Liver (tissue), 3 donors: ENCODE data around the gene RNF168.

Source experiments
- ATF3 ChIP-seq: IDR thresholded peaks from 2 replicates; pipeline ENCODE4 v1.6.1; 2016; ENCODE audit warnings: antibody characterized with exemption
- CTCF ChIP-seq: fragments of 150-350 bp; IDR thresholded peaks from 2 replicates; pipeline ENCODE4 v1.5.1; 2017; ENCODE audit warnings: improper control_type of control experiment, low read depth, low read length; ENCODE audit not compliant: missing input control
- EGR1 ChIP-seq, 2 donors: IDR thresholded peaks; 2 replicates each; pipeline ENCODE4 v1.6.1; 2016 to 2018; ENCODE audit warnings: antibody characterized with exemption in 2 of 2, low read depth in 2 of 2
- GABPA ChIP-seq, 2 donors: IDR thresholded peaks in 1 of 2; conservative IDR thresholded peaks in 1 of 2; 2 replicates each; pipeline ENCODE4 v1.6.1; 2016; ENCODE audit warnings: antibody characterized with exemption in 2 of 2, mild to moderate bottlenecking in 1 of 2, moderate library complexity in 1 of 2
- JUND ChIP-seq, 2 donors: IDR thresholded peaks; 2 replicates each; pipeline ENCODE4 v1.6.1; 2016; ENCODE audit warnings: antibody characterized with exemption in 2 of 2
- MAX ChIP-seq: IDR thresholded peaks from 2 replicates; pipeline ENCODE4 v1.6.1; 2016; ENCODE audit warnings: antibody characterized with exemption
- RAD21 ChIP-seq, 2 donors: IDR thresholded peaks; 2 replicates each; pipeline ENCODE4 v1.6.1; 2016; ENCODE audit warnings: antibody characterized with exemption in 2 of 2, mild to moderate bottlenecking in 2 of 2
- REST ChIP-seq: IDR thresholded peaks from 2 replicates; pipeline ENCODE4 v1.6.1; 2016; ENCODE audit warnings: antibody characterized with exemption, mild to moderate bottlenecking
- YY1 ChIP-seq: IDR thresholded peaks from 2 replicates; pipeline ENCODE4 v1.6.1; 2016; ENCODE audit warnings: antibody characterized with exemption, mild to moderate bottlenecking
- donor health status: healthy.
- donor health status: healthy.

GRCh38 chr3:196541684-196542445 lies 38.3 kb upstream of the RNF168 start:
- TF ChIP-seq EGR1 (IDR thresholded peaks at IDR 0.05; ENCODE audit: low read depth in 2 of 2) (no peak), CTCF (no peak), ATF3 (no peak), GABPA (IDR thresholded peaks at IDR 0.05 in 1 of 2, conservative IDR thresholded peaks at IDR 0.05 in 1 of 2) (no peak), MAX (no peak), RAD21 (IDR thresholded peaks at IDR 0.05) (no peak), JUND (IDR thresholded peaks at IDR 0.05) (no peak), REST (no peak), YY1 (no peak)
